Ecto neural progenitor cell (in vitro differentiated cells): Measurements from ENCODE around the gene CCNL2.
"Not testable (repeated sequence)": the region's sequence is repeated elsewhere in the genome, so short reads cannot be mapped to it uniquely, and the experiment has no call there.

Experiments used
- DNase-seq: peaks from one replicate; pipeline ENCODE4 v3.0.0-alpha.2; 2018; ENCODE audit warnings: low spot score

The CCNL2 gene

GRCh38 chr1:1419813-1420653 lies 20.9 kb upstream of the CCNL2 start:
- DNase-seq, result peak; percentile 67

- DNase-seq, result peak; percentile 46
Measured at GRCh38 chr1:1419363-1419812, 20.3 kb upstream of the CCNL2 start.

DNA sequence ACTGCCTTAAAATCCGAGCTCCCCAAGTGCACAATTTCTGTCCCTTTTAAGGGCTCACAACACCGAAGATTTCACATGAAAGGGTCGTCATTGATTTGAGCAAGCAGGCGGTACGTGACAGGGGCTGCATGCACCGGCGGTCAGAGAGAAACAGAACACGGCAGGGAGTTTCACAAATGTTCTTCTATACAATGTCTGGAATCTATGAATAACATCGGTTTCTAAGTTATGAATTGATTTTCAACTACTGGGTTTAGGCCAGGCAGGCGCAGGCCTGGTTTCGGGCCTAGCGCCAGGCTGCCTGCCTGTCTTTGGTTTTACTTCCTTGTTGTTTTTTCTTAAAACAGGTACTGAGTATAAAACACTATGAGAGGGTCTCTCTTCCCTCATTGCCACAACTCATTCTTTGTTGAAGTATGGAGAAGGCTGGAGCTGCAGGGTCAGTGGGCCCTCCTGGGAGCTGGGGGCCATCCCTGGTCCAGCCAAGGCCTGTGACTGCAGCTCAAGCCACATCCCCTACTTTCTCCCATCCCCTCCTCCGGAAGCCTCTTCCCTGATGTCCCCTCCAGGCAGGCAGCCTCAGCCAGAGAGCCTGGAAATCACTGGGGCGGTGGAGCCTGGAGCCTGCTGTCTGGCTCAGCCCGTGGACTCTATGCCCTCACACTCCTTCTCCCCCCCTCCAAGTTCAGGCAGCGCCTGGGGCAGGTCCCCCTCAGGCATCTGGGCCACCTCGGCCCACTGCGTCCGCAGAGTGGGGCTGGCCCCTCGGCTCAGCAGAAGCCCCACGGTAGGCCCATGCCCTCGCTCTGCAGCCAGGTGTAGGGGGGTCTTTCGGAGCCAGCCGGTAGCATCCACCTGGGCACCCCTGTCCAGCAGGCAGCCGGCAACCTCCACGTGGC lies 19.6 kb upstream of the CCNL2 start:
- DNase-seq, result peak; percentile 47

- DNase-seq, result peak; percentile 47
Measured at GRCh38 chr1:1417825-1418463, 18.8 kb upstream of the CCNL2 start.

- not testable (repeated sequence) for DNase-seq
Measured at GRCh38 chr1:1417396-1417795, 18.3 kb upstream of the CCNL2 start.

GRCh38 chr1:1415751-1416150 lies 16.6 kb upstream of the CCNL2 start:
- no peak for DNase-seq

GRCh38 chr1:1412311-1412902 lies 13.3 kb upstream of the CCNL2 start:
- DNase-seq, result not testable (repeated sequence)

- DNase-seq, result no peak
Measured at GRCh38 chr1:1411626-1412025, 12.5 kb upstream of the CCNL2 start.

DNA sequence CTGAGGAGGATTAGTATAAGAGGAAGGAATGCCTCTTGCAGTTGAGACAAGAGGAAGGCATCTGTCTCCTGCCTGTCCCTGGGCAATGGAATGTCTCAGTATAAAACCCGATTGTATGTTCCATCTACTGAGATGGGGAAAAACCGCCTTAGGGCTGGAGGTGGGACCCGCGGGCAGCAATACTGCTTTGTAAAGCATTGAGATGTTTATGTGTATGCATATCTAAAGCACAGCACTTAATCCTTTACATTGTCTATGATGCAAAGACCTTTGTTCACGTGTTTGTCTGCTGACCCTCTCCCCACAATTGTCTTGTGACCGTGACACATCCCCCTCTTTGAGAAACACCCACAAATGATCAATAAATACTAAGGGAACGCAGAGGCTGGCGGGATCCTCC lies 11.1 kb upstream of the CCNL2 start:
- not testable (repeated sequence) for DNase-seq

DNA sequence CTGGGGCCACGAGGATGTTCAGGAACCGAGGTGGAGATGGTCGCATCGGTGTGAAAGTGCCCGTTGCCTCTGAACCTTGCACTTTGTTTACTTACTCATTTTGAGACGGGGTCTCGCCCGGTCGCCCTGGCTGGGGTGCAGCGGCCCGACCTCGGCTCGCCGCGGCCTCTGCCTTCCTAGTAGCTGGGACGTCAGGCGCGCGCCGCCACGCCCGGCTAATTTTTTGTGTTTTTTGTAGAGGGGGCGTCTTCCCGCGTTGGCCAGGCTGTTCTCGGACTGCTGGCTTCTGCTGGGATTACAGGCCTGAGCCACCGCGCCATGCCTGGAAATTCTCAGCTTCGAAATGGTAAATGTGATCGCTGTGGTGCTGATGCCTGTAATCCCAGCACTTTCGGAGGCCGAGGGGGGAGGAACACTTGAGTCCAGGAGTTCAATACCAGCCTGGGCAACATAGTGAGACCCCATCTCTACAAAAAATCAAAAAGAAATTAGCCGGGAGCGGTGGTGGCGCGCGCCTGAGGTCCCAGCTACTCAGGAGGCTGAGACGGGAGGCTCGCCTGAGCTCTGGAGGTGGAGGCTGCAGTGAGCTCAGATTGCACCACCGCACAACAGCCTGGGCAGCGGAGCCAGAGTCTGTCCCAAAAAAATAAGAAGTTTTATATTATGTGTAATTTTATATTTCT lies 8.6 kb upstream of the CCNL2 start:
- peak; percentile 64 for DNase-seq

- peak; percentile 94 for DNase-seq
Measured at GRCh38 chr1:1406821-1407635, 7.9 kb upstream of the CCNL2 start, which contains the start of gene MRPL20. MRPL20 (minus strand) TSS chr1:1407293; CDS start chr1:1407217, 76 bp downstream.

DNA sequence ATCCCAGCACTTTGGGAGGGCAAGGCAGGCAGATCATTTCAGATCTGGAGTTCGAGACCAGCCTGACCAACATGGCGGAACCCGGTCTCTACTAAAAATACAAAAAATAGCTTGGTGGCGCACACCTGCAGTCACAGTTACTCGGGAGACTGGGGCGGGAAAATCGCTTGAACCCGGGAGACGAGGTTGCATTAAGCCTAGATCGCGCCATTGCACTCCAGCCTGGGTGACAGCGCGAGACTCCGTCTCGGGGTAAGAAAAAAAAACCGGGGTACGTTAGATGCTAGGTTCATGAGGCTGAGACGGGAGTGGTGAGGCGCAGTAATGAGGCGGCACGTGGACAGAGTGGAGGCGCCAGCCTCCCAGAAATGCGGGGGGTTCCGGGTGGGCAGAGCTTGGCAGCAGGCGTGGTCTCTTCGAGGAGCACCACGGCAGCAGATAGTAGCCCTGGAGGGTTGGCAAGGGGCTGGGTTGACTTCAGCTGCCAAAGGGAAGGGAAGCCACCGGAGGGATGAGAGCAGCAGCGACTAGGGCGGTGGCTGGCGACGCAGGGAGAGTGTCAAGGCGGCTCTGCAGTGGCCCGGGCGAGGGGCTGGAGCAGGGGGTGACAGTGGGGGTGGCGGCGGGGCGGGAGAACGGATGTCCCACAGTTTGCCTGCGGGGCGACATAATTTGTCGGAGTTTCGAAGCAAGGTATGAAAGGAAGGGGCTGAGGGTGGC lies 7.1 kb upstream of the CCNL2 start:
- DNase-seq, result no peak

DNA sequence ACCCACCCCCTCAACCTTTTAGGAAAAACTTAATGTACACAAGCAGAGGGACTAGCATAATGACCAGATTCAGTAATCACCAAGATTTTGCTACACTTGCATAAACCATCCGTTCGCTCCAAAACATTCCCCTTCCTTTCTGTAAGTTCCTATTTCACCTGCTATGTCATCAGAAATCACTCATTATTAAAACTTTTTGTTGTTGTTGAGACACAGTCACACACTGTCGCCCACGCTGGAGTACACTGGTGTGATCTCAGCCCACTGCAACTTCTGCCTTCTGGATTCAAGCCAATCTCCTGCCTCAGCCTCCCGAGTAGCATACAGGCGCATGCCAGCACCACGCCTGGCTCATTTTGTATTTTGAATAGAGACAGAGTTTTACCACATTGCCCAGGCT lies 4.5 kb upstream of the CCNL2 start:
- DNase-seq, result no peak

- not testable (repeated sequence) for DNase-seq
Measured at GRCh38 chr1:1402901-1403392, 3.8 kb upstream of the CCNL2 start.

- peak; percentile 58 for DNase-seq
Measured at GRCh38 chr1:1402072-1402900, 3.2 kb upstream of the CCNL2 start.

DNA sequence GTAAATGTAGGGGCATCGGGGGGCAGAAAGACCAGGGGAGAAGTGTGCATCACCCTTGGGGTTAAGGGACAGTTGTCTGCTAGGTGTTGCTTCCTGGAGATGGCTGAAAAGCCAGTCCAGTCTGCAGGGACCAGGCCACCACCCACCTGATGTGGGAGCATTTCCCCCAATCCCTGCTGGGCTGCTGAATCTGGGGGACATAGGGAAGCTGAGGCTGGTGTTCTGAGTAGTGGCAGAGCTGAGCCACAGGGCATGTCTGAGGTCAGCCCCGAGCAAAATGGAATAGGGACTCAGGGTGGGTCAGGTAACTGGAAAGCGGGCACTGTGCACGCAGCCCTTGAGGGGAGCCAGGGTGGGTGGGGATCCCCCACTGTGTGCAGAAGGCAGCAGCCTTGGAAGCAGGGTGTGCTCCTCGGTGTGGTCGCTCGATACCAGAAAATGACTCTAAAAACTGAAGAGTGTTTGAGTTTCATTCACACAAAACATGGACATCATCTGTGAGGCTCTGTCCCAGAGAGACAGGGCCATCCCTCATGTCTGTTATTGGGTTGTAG lies 2.4 kb upstream of the CCNL2 start:
- DNase-seq, result no peak

DNA sequence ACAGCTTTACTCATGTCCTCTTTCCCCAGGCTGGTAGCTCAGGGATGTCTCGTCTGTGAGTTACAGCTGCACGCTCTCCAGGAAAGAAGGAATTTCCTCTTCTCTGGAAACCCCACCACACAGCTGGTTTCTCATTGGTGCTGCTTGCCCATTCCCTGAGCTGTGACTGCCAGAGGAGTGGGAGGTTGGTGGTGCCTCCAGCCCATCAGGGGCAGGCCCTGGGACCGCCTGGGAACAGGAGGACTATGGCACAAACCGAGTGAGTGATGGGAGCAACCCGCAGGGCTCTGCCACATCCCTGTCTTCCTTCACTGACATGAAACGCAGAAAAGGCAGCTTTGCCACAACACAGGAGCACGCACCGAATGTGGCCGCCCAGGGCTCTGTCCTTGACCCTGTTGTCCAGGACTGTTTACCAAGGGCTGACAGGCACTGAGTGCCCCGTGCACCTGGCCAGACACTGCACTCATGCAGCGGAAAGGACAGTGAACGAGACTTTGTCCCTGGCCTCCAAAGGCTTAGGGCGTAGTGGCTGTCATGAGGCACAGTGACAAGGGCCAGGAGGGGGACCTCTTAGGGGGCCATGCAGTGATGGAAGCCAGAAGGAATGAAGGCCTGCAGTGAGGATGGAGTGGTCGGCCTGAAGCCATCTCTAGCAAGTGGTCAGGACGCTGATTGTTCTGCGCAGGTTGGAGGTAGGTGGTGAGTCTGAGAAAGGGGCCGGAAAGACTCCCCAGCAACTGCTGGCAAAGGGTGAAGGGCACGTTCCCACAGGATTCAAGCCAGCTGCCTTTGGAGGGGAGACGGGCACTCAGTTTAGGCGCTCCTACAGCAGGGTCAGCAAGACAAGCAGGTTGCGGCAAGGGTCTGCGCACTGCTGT lies 1.7 kb upstream of the CCNL2 start:
- DNase-seq, result peak; percentile 43
